Measurements from ENCODE around the gene MYH8.

Gene MYH8

GRCh38 chr17:10421900-10422542 is at the start of gene MYH8:
TSS of gene MYH8 (minus strand) at chr17:10421950. CDS start at chr17:10420227, 1,723 bp downstream.
- no peak for DNase-seq

- no peak for DNase-seq
These were observed 47.7 kb upstream of the MYH8 start, which contains the start of gene MYH4 for GRCh38 chr17:10469459-10469858. TSS of gene MYH4 (minus strand) at chr17:10469559. CDS start at chr17:10466745, 2,814 bp downstream.

GRCh38 chr17:10463402-10463801 is 41.7 kb upstream of the MYH8 start:
- DNase-seq = no peak

GRCh38 chr17:10460062-10460461 is 38.3 kb upstream of the MYH8 start:
- DNase-seq = no peak

- no peak for DNase-seq
These were observed 37.0 kb upstream of the MYH8 start for GRCh38 chr17:10458701-10459100.

- DNase-seq = no peak
These were observed 36.2 kb upstream of the MYH8 start for GRCh38 chr17:10457952-10458351.

- DNase-seq = no peak
These were observed 25.5 kb upstream of the MYH8 start for GRCh38 chr17:10447026-10447931.

- no peak for DNase-seq
These were observed 18.1 kb upstream of the MYH8 start for GRCh38 chr17:10439816-10440215.

GRCh38 chr17:10435096-10435495 is 13.3 kb upstream of the MYH8 start:
- DNase-seq = no peak

- DNase-seq = no peak
These were observed 7.8 kb upstream of the MYH8 start for GRCh38 chr17:10429421-10430045.

GRCh38 chr17:10428781-10429180 is 7.0 kb upstream of the MYH8 start:
- no peak for DNase-seq

- no peak for DNase-seq
These were observed 539 bp downstream of the MYH8 start for GRCh38 chr17:10421211-10421610.

GRCh38 chr17:10420811-10421210 is 939 bp downstream of the MYH8 start:
- no peak for DNase-seq

- DNase-seq = no peak
These were observed 4.3 kb downstream of the MYH8 start for GRCh38 chr17:10417431-10417830.

GRCh38 chr17:10415161-10415560 is 6.6 kb downstream of the MYH8 start:
- no peak for DNase-seq

- DNase-seq = no peak
These were observed 18.2 kb downstream of the MYH8 start for GRCh38 chr17:10403589-10403988.

- DNase-seq = no peak
These were observed 23.4 kb downstream of the MYH8 start for GRCh38 chr17:10398352-10398751.

GRCh38 chr17:10396524-10397163 is 25.1 kb downstream of the MYH8 start:
- no peak for DNase-seq

- no peak for DNase-seq
These were observed 27.4 kb downstream of the MYH8 start for GRCh38 chr17:10394201-10394887.

- DNase-seq = no peak
These were observed 28.9 kb downstream of the MYH8 start for GRCh38 chr17:10392880-10393279.

- DNase-seq = no peak
These were observed 35.9 kb downstream of the MYH8 start for GRCh38 chr17:10385871-10386270.

GRCh38 chr17:10384175-10384574 is 37.6 kb downstream of the MYH8 start:
- DNase-seq = no peak

All from NCI-H1436 (cell line).